Body of pancreas (tissue), 4 donors: ENCODE data around the gene ETFA. TPM values are rescaled to one million over a fixed set of nuclear protein-coding genes. Genes with fewer than 3 reads are reported as not detected.
A peak's percentile ranks its signal among the peaks of the same experiment; 100 is the strongest.

ENCODE experiments used
- ATAC-seq: fragments of 150-250 bp; one replicate; pipeline ENCODE4 v1.9.1; 2016
- DNase-seq, 4 donors: peaks; one replicate each; pipeline ENCODE4 v3.0.0-alpha.2; 2019
- H3K27ac ChIP-seq, 4 donors: fragments of 200-600 bp; sonication (generic); 1 replicate in 3 of 4; 2 replicates in 1 of 4; pipeline versions ENCODE4 v1.5.1 to v1.6.1; 2016 to 2019; ENCODE audit warnings: mild to moderate bottlenecking in 1 of 4, mixed read lengths in 1 of 4, moderate library complexity in 1 of 4
- H3K27me3 ChIP-seq, 2 donors: fragments of 200-600 bp; sonication (generic); one replicate each; pipeline ENCODE4 v1.6.0; 2016; ENCODE audit warnings: mild to moderate bottlenecking in 1 of 2
- H3K36me3 ChIP-seq, 2 donors: fragments of 200-600 bp; sonication (generic); replicated peaks in 1 of 2; 2 replicates each; pipeline ENCODE4 v1.5.1; 2016; ENCODE audit warnings: low read depth in 2 of 2; ENCODE audit not compliant: insufficient read depth in 1 of 2
- H3K4me1 ChIP-seq: fragments of 200-600 bp; sonication (generic); one replicate; pipeline ENCODE4 v1.6.0; 2016
- H3K4me3 ChIP-seq, 2 donors: fragments of 200-600 bp; sonication (generic); 1 replicate in 1 of 2; 2 replicates in 1 of 2; pipeline ENCODE4 v1.5.1; 2016 to 2019
- H3K9me3 ChIP-seq, 3 donors: fragments of 200-600 bp; sonication (generic); 1 replicate in 2 of 3; 2 replicates in 1 of 3; pipeline ENCODE4 v1.5.1; 2016
- POLR2A ChIP-seq, 3 donors: fragments of 450-650 bp; IDR thresholded peaks; one replicate each; pipeline ENCODE4 v1.6.1; 2016; ENCODE audit warnings: antibody characterized with exemption in 3 of 3, mild to moderate bottlenecking in 2 of 3
- WGBS, 2 donors: methylation state at CpG; one replicate each; pipeline ENCODE4 v1.1.5; 2017; 5-methylcytosine and 5-hydroxymethylcytosine counted together
- intact Hi-C: fragments of 100-400 bp; cut with DNase I; formaldehyde crosslinking; loops from one replicate; pipeline ENCODE4 v1.15.1; 2023
- total RNA-seq, 2 donors: library from RNA; depleted of rRNA; stranded (reverse); fragments of >200 nt; gene quantifications; one replicate each; pipeline ENCODE4 v1.1.0, GENCODE V29; 2016
- TF ChIP-seq, protein P1 (sequence below), 7 experiments: fragments of 450-650 bp in 4 of 7; fragments of 200-600 bp in 3 of 7; sonication (generic) in 3 of 7; IDR thresholded peaks; one replicate each; pipeline ENCODE4 v1.5.1; 2016 to 2019; ENCODE audit warnings: antibody characterized with exemption in 7 of 7

The ETFA gene
- total RNA-seq, 2 donors from 2014 or later, result 38.6 to 62.8 TPM

DNA sequence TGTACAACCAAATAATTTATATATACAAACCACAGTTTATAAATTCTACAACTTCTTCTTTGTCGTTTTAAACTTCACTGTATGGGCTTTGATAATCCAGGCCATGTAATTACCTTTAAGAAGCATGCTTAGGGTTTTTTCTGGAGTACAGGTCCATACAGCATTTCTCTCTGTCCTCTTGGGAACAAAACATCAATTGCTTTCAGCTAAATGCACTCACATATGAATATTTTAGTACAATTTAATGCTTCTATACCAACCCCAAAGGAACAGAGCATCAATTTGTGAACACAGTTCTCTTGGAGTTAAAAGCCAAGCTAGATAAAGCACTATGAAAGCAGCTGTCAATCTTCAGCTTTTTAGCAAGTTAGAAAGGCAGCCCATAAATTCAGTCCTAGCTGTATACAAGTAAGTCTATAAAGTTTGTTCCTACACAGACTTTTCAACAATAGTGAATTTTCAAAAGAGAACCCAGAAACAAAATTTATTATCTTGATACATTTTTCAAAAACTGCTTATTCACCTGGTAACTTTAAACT is 66.1 kb downstream of the ETFA start:
- no peak for TF ChIP-seq POLR2A (IDR thresholded peaks at IDR 0.05)
- TF ChIP-seq, protein P1, sequence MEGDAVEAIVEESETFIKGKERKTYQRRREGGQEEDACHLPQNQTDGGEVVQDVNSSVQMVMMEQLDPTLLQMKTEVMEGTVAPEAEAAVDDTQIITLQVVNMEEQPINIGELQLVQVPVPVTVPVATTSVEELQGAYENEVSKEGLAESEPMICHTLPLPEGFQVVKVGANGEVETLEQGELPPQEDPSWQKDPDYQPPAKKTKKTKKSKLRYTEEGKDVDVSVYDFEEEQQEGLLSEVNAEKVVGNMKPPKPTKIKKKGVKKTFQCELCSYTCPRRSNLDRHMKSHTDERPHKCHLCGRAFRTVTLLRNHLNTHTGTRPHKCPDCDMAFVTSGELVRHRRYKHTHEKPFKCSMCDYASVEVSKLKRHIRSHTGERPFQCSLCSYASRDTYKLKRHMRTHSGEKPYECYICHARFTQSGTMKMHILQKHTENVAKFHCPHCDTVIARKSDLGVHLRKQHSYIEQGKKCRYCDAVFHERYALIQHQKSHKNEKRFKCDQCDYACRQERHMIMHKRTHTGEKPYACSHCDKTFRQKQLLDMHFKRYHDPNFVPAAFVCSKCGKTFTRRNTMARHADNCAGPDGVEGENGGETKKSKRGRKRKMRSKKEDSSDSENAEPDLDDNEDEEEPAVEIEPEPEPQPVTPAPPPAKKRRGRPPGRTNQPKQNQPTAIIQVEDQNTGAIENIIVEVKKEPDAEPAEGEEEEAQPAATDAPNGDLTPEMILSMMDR (IDR thresholded peaks at IDR 0.05), result no peak
- intact Hi-C loops, result no loop called here
- DNase-seq, result no peak
- H3K27me3 ChIP-seq, result no peaks in the 10 kb centered on the region
- WGBS, 2 donors, result 79 to 85% methylated on average over 1 of the region's 1 CpG
- no peaks in the 10 kb centered on the region for H3K9me3 ChIP-seq
- H3K36me3 ChIP-seq, result no peaks in the 10 kb centered on the region
- ATAC-seq, result no peak
- H3K4me1 ChIP-seq, result no peaks in the 10 kb centered on the region
- H3K4me3 ChIP-seq, result no peak overlapping the region
- no peak overlapping the region for H3K27ac ChIP-seq

DNA sequence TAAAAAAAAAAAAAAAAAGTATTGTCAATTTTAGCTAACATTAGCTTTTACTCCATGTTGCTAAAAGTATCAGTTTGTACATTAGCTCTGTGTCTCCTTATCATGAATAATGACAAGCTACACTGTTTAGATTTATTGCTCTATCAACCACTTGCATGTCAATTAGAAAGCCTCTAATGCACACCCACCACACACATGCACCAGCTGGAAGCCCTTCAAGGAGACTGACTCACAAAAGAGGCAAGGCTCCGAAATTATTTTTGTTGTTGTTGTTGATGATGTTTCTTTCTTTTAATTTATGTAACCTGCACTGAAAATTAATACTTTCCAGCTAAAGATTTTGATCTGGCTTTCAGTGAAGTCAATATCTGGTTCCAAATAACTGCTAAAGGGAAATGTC is 71.5 kb downstream of the ETFA start:
- H3K27ac ChIP-seq, result no peak overlapping the region
- ATAC-seq (no peak), DNase-seq (no peak)
- no peaks in the 10 kb centered on the region for H3K4me1 ChIP-seq
- WGBS, 2 donors, result 52 to 76% methylated on average over 1 of the region's 1 CpG
- H3K36me3 ChIP-seq, result no peaks in the 10 kb centered on the region
- H3K27me3 ChIP-seq, result no peaks in the 10 kb centered on the region
- no peak overlapping the region for H3K4me3 ChIP-seq
- intact Hi-C loops, result no loop called here
- no peak for TF ChIP-seq POLR2A (IDR thresholded peaks at IDR 0.05)
- TF ChIP-seq, protein P1 (IDR thresholded peaks at IDR 0.05), result no peak
- H3K9me3 ChIP-seq, result no peaks in the 10 kb centered on the region

DNA sequence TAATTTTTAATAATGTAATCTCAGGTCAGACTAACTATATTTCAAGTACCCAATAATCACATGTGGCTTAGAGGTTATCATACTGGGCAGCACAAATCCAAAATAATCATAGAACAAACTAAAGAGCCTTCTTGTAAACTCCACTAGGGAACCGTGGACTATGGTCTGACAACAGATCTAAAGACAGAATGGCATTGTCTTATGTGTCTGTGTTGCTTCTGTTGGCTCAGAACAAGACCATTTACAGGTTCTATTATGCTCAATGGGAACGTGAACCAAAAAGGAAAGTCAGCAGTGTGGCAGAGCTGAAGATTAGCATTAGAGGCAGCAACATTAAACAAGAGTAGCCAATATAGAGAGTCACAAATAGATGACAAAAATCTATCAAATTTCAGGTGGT is 74.9 kb downstream of the ETFA start:
- no peaks in the 10 kb centered on the region for H3K9me3 ChIP-seq
- no peak overlapping the region for H3K27ac ChIP-seq
- peaks cover 0 to under 1% of the 10 kb centered on the region in 2 donors for H3K36me3 ChIP-seq
- no peaks in the 10 kb centered on the region for H3K27me3 ChIP-seq
- intact Hi-C loops, result no loop called here
- H3K4me1 ChIP-seq, result no peaks in the 10 kb centered on the region
- ATAC-seq, result no peak
- no peak overlapping the region for H3K4me3 ChIP-seq
- 56 to 65% methylated on average over 2 of the region's 2 CpGs for WGBS, 2 donors
- no peak for TF ChIP-seq POLR2A (IDR thresholded peaks at IDR 0.05)
- TF ChIP-seq, protein P1 (IDR thresholded peaks at IDR 0.05), result no peak
- DNase-seq, result no peak

DNA sequence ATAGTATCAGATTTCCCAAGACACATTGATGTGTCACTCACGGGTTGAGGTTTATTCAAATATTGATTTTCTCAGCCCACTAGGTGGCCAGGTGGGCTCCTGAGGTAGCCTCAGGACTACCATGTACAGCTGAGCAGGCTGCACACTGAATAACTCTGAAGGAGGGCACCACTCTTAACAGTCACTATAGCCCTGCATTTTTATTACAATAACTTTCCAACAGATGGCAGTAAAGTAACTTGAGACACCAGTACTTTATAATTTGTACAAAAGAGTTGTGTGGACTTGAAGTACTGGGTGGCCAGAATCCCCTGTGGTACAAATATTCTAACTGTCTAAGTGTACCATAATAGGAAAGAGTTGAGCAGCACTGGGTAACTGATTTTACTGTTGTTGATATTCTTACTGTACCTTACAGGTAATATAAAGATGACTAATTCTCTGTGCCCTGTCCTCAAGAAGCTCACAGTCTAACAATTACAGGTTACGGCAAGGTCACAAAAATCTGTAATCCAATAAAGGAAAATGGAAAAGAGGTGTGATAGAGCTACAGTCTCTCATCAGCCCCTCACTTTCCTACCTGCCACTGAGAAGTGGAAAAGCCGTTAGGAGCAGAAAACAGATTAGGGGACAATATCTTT is 76.0 kb downstream of the ETFA start:
- no peak for DNase-seq
- peak; percentile 35 for ATAC-seq
- H3K27ac ChIP-seq, result no peak overlapping the region
- H3K9me3 ChIP-seq, result no peaks in the 10 kb centered on the region
- peaks cover 0 to 8% of the 10 kb centered on the region in 2 donors for H3K36me3 ChIP-seq
- no peak overlapping the region for H3K4me3 ChIP-seq
- intact Hi-C loops, result no loop called here
- TF ChIP-seq, protein P1 (IDR thresholded peaks at IDR 0.05), result peak in 6 of 7 experiments; percentile 29 to 41 (median 37)
- no peak for TF ChIP-seq POLR2A (IDR thresholded peaks at IDR 0.05)
- 64 to 77% methylated on average over 3 of the region's 3 CpGs for WGBS, 2 donors
- H3K4me1 ChIP-seq, result no peaks in the 10 kb centered on the region
- H3K27me3 ChIP-seq, result no peaks in the 10 kb centered on the region
